Liver (tissue), 9 donors: ENCODE measurements around the gene COL24A1. TPM values are rescaled to one million over a fixed set of nuclear protein-coding genes. Genes with fewer than 3 reads are reported as not detected.

Experiments used
- DNase-seq: peaks from one replicate; pipeline ENCODE4 v3.0.0-alpha.2; 2017; ENCODE audit warnings: low spot score
- H3K27ac ChIP-seq, 2 donors: one replicate each; pipeline ENCODE4 v1.7.0; 2013; ENCODE audit warnings: inconsistent platforms in 2 of 2, low read length in 2 of 2, control low read depth in 1 of 2, low read depth in 1 of 2, mild to moderate bottlenecking in 1 of 2
- H3K27me3 ChIP-seq, 4 donors: one replicate each; pipeline versions ENCODE4 v1.6.1 to v1.7.0; 2013; ENCODE audit warnings: low read length in 3 of 4, inconsistent platforms in 1 of 4, mild to moderate bottlenecking in 1 of 4, moderate library complexity in 1 of 4; ENCODE audit not compliant: control insufficient read depth in 4 of 4, insufficient read depth in 4 of 4
- H3K36me3 ChIP-seq, 4 donors: one replicate each; pipeline versions ENCODE4 v1.6.1 to v1.7.0; 2013; ENCODE audit warnings: low read length in 3 of 4, mild to moderate bottlenecking in 3 of 4, low read depth in 1 of 4, moderate library complexity in 1 of 4; ENCODE audit not compliant: control insufficient read depth in 4 of 4, insufficient read depth in 3 of 4
- H3K4me1 ChIP-seq, 4 donors: one replicate each; pipeline versions ENCODE4 v1.6.1 to v1.7.0; 2013; ENCODE audit warnings: low read length in 3 of 4, mild to moderate bottlenecking in 3 of 4, moderate library complexity in 1 of 4; ENCODE audit not compliant: control insufficient read depth in 4 of 4, insufficient read depth in 4 of 4
- H3K4me3 ChIP-seq, 3 donors: one replicate each; pipeline versions ENCODE4 v1.6.1 to v1.7.0; 2013; ENCODE audit warnings: low read length in 3 of 3, control low read depth in 1 of 3, low read depth in 1 of 3, mild to moderate bottlenecking in 1 of 3
- H3K9ac ChIP-seq, 2 donors: one replicate each; pipeline ENCODE4 v1.7.0; 2013; ENCODE audit warnings: low read length in 2 of 2, mild to moderate bottlenecking in 2 of 2, moderate library complexity in 2 of 2, control low read depth in 1 of 2, low read depth in 1 of 2
- H3K9me3 ChIP-seq, 4 donors: one replicate each; pipeline versions ENCODE4 v1.6.1 to v1.7.0; 2013; ENCODE audit warnings: low read length in 3 of 4; ENCODE audit not compliant: control insufficient read depth in 4 of 4
- ATF3 ChIP-seq: IDR thresholded peaks from 2 replicates; pipeline ENCODE4 v1.6.1; 2016; ENCODE audit warnings: antibody characterized with exemption
- CTCF ChIP-seq: fragments of 150-350 bp; IDR thresholded peaks from 2 replicates; pipeline ENCODE4 v1.5.1; 2017; ENCODE audit warnings: improper control_type of control experiment, low read depth, low read length; ENCODE audit not compliant: missing input control
- EGR1 ChIP-seq, 2 donors: IDR thresholded peaks; 2 replicates each; pipeline ENCODE4 v1.6.1; 2016 to 2018; ENCODE audit warnings: antibody characterized with exemption in 2 of 2, low read depth in 2 of 2
- FOXA1 ChIP-seq: IDR thresholded peaks from 2 replicates; pipeline ENCODE4 v1.6.1; 2016; ENCODE audit warnings: antibody characterized with exemption
- FOXA2 ChIP-seq: IDR thresholded peaks from 2 replicates; pipeline ENCODE4 v1.6.1; 2016; ENCODE audit warnings: antibody characterized with exemption
- GABPA ChIP-seq, 2 donors: IDR thresholded peaks in 1 of 2; conservative IDR thresholded peaks in 1 of 2; 2 replicates each; pipeline ENCODE4 v1.6.1; 2016; ENCODE audit warnings: antibody characterized with exemption in 2 of 2, mild to moderate bottlenecking in 1 of 2, moderate library complexity in 1 of 2
- HNF4A ChIP-seq, 2 donors: conservative IDR thresholded peaks; 2 replicates each; pipeline ENCODE4 v1.6.1; 2016; ENCODE audit warnings: antibody characterized with exemption in 2 of 2, mild to moderate bottlenecking in 2 of 2
- JUND ChIP-seq, 2 donors: IDR thresholded peaks; 2 replicates each; pipeline ENCODE4 v1.6.1; 2016; ENCODE audit warnings: antibody characterized with exemption in 2 of 2
- NR2F2 ChIP-seq: IDR thresholded peaks from 2 replicates; pipeline ENCODE4 v1.6.1; 2016; ENCODE audit warnings: antibody characterized with exemption
- RAD21 ChIP-seq, 2 donors: IDR thresholded peaks; 2 replicates each; pipeline ENCODE4 v1.6.1; 2016; ENCODE audit warnings: antibody characterized with exemption in 2 of 2, mild to moderate bottlenecking in 2 of 2
- RXRA ChIP-seq, 2 donors: IDR thresholded peaks; 2 replicates each; pipeline ENCODE4 v1.6.1; 2017 to 2018; ENCODE audit warnings: antibody characterized with exemption in 2 of 2, mild to moderate bottlenecking in 1 of 2
- TAF1 ChIP-seq: conservative IDR thresholded peaks from 2 replicates; pipeline ENCODE4 v1.6.1; 2016; ENCODE audit warnings: antibody characterized with exemption, mild to moderate bottlenecking
- YY1 ChIP-seq: IDR thresholded peaks from 2 replicates; pipeline ENCODE4 v1.6.1; 2016; ENCODE audit warnings: antibody characterized with exemption, mild to moderate bottlenecking
- WGBS: extraction: QIAGEN DNeasy Blood & Tissue Kit; methylation state at CpG from one replicate; pipeline ENCODE4 v1.1.7; 2013; 5-methylcytosine and 5-hydroxymethylcytosine counted together
- polyA plus RNA-seq, 2 donors: library from polyadenylated mRNA; stranded (reverse) in 1 of 2; unstranded in 1 of 2; fragments of 200-250 nt in 1 of 2; fragments of >200 nt in 1 of 2; fragmentation: Nextera tagmentation in 1 of 2; extraction: Ambion mirVana in 1 of 2; gene quantifications; one replicate each; pipeline versions ENCODE4 v1.2.1 to v1.2.3, GENCODE V29; 2013 to 2015
- total RNA-seq, 2 donors: library from RNA; depleted of rRNA; stranded (reverse); fragments of >200 nt; gene quantifications; one replicate each; pipeline ENCODE4 v1.2.3, GENCODE V29; 2014
- TF ChIP-seq, protein P1 (sequence below): IDR thresholded peaks from 2 replicates; pipeline ENCODE4 v1.6.1; 2016; ENCODE audit warnings: antibody characterized with exemption, mild to moderate bottlenecking
- TF ChIP-seq, protein P2 (sequence below): IDR thresholded peaks from 2 replicates; pipeline ENCODE4 v1.6.1; 2016; ENCODE audit warnings: antibody characterized with exemption
- TF ChIP-seq, protein P3 (sequence below): IDR thresholded peaks from 2 replicates; pipeline ENCODE4 v1.6.1; 2016; ENCODE audit warnings: antibody characterized with exemption
- donor health status: healthy.
- donor health status: healthy.
- donor health status: healthy.
- donor health status: healthy.
- donor health status: healthy.

COL24A1 gene
- total and polyA plus RNA-seq, 4 donors, result under 0.01 to 0.28 (median 0.01) TPM; not detected in 1

GRCh38 chr1:85849660-85850059 lies 306.9 kb downstream of the COL24A1 start:
- no peaks in the 10 kb centered on the region for H3K36me3 ChIP-seq
- H3K27ac ChIP-seq, result no peak overlapping the region
- no peak overlapping the region for H3K9ac ChIP-seq
- H3K4me1 ChIP-seq, result no peaks in the 10 kb centered on the region
- H3K27me3 ChIP-seq, result no peaks in the 10 kb centered on the region
- no peak for DNase-seq
- TF ChIP-seq YY1 (no peak), EGR1 (IDR thresholded peaks at IDR 0.05; ENCODE audit: low read depth in 2 of 2) (no peak), FOXA1 (no peak), HNF4A (conservative IDR thresholded peaks at IDR 0.05) (no peak), CTCF (no peak), GABPA (IDR thresholded peaks at IDR 0.05 in 1 of 2, conservative IDR thresholded peaks at IDR 0.05 in 1 of 2) (no peak), RXRA (IDR thresholded peaks at IDR 0.05) (no peak), ATF3 (no peak), NR2F2 (no peak), TAF1 (no peak), RAD21 (IDR thresholded peaks at IDR 0.05) (no peak), FOXA2 (no peak)
- TF ChIP-seq, protein P1, sequence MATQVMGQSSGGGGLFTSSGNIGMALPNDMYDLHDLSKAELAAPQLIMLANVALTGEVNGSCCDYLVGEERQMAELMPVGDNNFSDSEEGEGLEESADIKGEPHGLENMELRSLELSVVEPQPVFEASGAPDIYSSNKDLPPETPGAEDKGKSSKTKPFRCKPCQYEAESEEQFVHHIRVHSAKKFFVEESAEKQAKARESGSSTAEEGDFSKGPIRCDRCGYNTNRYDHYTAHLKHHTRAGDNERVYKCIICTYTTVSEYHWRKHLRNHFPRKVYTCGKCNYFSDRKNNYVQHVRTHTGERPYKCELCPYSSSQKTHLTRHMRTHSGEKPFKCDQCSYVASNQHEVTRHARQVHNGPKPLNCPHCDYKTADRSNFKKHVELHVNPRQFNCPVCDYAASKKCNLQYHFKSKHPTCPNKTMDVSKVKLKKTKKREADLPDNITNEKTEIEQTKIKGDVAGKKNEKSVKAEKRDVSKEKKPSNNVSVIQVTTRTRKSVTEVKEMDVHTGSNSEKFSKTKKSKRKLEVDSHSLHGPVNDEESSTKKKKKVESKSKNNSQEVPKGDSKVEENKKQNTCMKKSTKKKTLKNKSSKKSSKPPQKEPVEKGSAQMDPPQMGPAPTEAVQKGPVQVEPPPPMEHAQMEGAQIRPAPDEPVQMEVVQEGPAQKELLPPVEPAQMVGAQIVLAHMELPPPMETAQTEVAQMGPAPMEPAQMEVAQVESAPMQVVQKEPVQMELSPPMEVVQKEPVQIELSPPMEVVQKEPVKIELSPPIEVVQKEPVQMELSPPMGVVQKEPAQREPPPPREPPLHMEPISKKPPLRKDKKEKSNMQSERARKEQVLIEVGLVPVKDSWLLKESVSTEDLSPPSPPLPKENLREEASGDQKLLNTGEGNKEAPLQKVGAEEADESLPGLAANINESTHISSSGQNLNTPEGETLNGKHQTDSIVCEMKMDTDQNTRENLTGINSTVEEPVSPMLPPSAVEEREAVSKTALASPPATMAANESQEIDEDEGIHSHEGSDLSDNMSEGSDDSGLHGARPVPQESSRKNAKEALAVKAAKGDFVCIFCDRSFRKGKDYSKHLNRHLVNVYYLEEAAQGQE, result no peak
- TF ChIP-seq, protein P2, sequence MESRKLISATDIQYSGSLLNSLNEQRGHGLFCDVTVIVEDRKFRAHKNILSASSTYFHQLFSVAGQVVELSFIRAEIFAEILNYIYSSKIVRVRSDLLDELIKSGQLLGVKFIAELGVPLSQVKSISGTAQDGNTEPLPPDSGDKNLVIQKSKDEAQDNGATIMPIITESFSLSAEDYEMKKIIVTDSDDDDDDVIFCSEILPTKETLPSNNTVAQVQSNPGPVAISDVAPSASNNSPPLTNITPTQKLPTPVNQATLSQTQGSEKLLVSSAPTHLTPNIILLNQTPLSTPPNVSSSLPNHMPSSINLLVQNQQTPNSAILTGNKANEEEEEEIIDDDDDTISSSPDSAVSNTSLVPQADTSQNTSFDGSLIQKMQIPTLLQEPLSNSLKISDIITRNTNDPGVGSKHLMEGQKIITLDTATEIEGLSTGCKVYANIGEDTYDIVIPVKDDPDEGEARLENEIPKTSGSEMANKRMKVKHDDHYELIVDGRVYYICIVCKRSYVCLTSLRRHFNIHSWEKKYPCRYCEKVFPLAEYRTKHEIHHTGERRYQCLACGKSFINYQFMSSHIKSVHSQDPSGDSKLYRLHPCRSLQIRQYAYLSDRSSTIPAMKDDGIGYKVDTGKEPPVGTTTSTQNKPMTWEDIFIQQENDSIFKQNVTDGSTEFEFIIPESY, result no peak
- TF ChIP-seq, protein P3, sequence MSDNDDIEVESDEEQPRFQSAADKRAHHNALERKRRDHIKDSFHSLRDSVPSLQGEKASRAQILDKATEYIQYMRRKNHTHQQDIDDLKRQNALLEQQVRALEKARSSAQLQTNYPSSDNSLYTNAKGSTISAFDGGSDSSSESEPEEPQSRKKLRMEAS, result no peak
- WGBS, result 60% methylated on average over 4 of the region's 4 CpGs
- no peaks in the 10 kb centered on the region for H3K9me3 ChIP-seq
- H3K4me3 ChIP-seq, result no peak overlapping the region

GRCh38 chr1:85847356-85847755 lies 309.2 kb downstream of the COL24A1 start:
- 72% methylated on average over 2 of the region's 2 CpGs for WGBS
- H3K9ac ChIP-seq, result no peak overlapping the region
- DNase-seq, result no peak
- no peaks in the 10 kb centered on the region for H3K27me3 ChIP-seq
- H3K9me3 ChIP-seq, result no peaks in the 10 kb centered on the region
- TF ChIP-seq, protein P2, result no peak
- TF ChIP-seq HNF4A (conservative IDR thresholded peaks at IDR 0.05) (no peak), FOXA2 (no peak), RXRA (IDR thresholded peaks at IDR 0.05) (no peak), RAD21 (IDR thresholded peaks at IDR 0.05) (no peak), JUND (IDR thresholded peaks at IDR 0.05) (no peak), NR2F2 (no peak), YY1 (no peak), GABPA (IDR thresholded peaks at IDR 0.05 in 1 of 2, conservative IDR thresholded peaks at IDR 0.05 in 1 of 2) (no peak), TAF1 (no peak), FOXA1 (no peak)
- no peak overlapping the region for H3K4me3 ChIP-seq
- no peaks in the 10 kb centered on the region for H3K4me1 ChIP-seq
- no peak overlapping the region for H3K27ac ChIP-seq
- no peaks in the 10 kb centered on the region for H3K36me3 ChIP-seq
